HG02759 (cell line): ENCODE data around the gene ALOX5.
"Not testable (repeated sequence)": the region's sequence is repeated elsewhere in the genome, so short reads cannot be mapped to it uniquely, and the experiment has no call there.

ENCODE experiments used
- ATAC-seq: cut with Tn5 transposase; IDR thresholded peaks from one replicate; pipeline ENCODE4 v1.9.1; 2021; ENCODE audit warnings: mild to moderate bottlenecking, moderate library complexity; ENCODE audit not compliant: unreplicated experiment

The ALOX5 gene

GRCh38 chr10:45461034-45461433 lies 87.0 kb downstream of the ALOX5 start:
- ATAC-seq: peak; percentile 68

- no peak for ATAC-seq
These were observed 89.5 kb downstream of the ALOX5 start for GRCh38 chr10:45463244-45464116.

GRCh38 chr10:45464958-45465567 lies 91.0 kb downstream of the ALOX5 start:
- ATAC-seq: peak; percentile 44

GRCh38 chr10:45466784-45467183 lies 92.8 kb downstream of the ALOX5 start:
- ATAC-seq: no peak

- ATAC-seq: no peak
These were observed 94.1 kb downstream of the ALOX5 start for GRCh38 chr10:45468079-45468478.

GRCh38 chr10:45470098-45471012 lies 96.3 kb downstream of the ALOX5 start:
- ATAC-seq: peak; percentile 42

- ATAC-seq: no peak
These were observed 97.0 kb downstream of the ALOX5 start for GRCh38 chr10:45471059-45471458.

GRCh38 chr10:45471531-45472310 lies 97.7 kb downstream of the ALOX5 start:
- no peak for ATAC-seq

GRCh38 chr10:45473126-45473525 lies 99.1 kb downstream of the ALOX5 start:
- ATAC-seq: no peak

GRCh38 chr10:45476559-45476958 lies 102.5 kb downstream of the ALOX5 start:
- no peak for ATAC-seq

- no peak for ATAC-seq
These were observed 106.3 kb downstream of the ALOX5 start for GRCh38 chr10:45480294-45480693.

- not testable (repeated sequence) for ATAC-seq
These were observed 107.1 kb downstream of the ALOX5 start for GRCh38 chr10:45481100-45481499.

GRCh38 chr10:45483002-45483401 lies 109.0 kb downstream of the ALOX5 start:
- no peak for ATAC-seq

- no peak for ATAC-seq
These were observed 113.7 kb downstream of the ALOX5 start for GRCh38 chr10:45487735-45488134.

GRCh38 chr10:45488365-45488764 lies 114.3 kb downstream of the ALOX5 start:
- ATAC-seq: no peak

- no peak for ATAC-seq
These were observed 116.3 kb downstream of the ALOX5 start for GRCh38 chr10:45490277-45490676.

GRCh38 chr10:45491061-45491460 lies 117.0 kb downstream of the ALOX5 start:
- ATAC-seq: no peak
